GM13977 (cell line): ENCODE data around the gene PTPN7.

Experiments used
- DNase-seq: peaks from one replicate; pipeline ENCODE4 v3.0.0; 2012; ENCODE audit warnings: low spot score
- in situ Hi-C: fragments of 300-500 bp; cut with MboI; formaldehyde crosslinking; loops from one replicate; pipeline ENCODE4 v1.12.0; 2022; ENCODE audit warnings: low sequenced_read_pairs, low pct_unique_long_range_greater_than_20kb, mixed read lengths, inconsistent platforms; ENCODE audit not compliant: unreplicated experiment
- TF ChIP-seq, protein P1 (sequence below): IDR thresholded peaks from 2 replicates; pipeline ENCODE4 v1.5.1; 2012; ENCODE audit warnings: mild to moderate bottlenecking, control low read depth; ENCODE audit not compliant: insufficient read depth; ENCODE audit errors: extremely low read depth, missing control alignments

PTPN7 gene

DNA sequence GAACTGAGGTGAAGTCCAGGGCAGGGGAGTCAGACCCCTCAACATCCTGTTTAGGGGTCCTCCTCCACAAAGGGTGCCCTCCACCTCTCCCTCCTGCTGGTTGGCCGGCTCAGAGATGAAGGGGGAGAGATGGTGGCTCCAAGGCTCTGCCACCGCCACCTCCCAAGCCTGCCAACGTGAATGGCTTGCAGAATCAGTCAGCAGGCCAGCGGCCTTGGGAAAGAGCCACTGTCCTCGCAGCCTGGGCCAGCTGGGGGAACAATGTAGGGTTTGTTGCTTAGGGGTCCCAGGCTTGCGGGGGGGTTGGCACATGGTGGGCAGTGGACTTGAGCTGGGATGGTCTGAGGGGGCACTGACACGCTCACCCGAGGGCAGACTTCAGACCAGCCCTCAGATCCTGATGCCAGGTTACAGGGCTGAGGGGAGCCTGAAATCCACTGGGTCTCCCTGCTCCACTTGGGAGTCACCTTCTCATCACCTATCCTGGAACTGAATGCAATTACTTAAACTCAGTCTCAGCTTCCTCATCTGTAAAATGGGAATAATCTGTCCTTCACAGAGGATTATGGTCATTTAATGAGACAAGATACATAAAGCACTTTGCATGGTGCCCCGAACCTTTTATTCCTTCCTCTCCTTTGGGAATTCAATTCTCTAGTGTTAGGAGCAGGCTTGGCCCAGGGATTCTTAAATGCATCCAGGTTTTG is 29.4 kb downstream of the PTPN7 start:
- in situ Hi-C loops = loop anchor here (10.0 kb wide), 1 partner anchor 236 kb away; no protein-coding TSS in a partner anchor
- TF ChIP-seq, protein P1, sequence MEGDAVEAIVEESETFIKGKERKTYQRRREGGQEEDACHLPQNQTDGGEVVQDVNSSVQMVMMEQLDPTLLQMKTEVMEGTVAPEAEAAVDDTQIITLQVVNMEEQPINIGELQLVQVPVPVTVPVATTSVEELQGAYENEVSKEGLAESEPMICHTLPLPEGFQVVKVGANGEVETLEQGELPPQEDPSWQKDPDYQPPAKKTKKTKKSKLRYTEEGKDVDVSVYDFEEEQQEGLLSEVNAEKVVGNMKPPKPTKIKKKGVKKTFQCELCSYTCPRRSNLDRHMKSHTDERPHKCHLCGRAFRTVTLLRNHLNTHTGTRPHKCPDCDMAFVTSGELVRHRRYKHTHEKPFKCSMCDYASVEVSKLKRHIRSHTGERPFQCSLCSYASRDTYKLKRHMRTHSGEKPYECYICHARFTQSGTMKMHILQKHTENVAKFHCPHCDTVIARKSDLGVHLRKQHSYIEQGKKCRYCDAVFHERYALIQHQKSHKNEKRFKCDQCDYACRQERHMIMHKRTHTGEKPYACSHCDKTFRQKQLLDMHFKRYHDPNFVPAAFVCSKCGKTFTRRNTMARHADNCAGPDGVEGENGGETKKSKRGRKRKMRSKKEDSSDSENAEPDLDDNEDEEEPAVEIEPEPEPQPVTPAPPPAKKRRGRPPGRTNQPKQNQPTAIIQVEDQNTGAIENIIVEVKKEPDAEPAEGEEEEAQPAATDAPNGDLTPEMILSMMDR = no peak
- DNase-seq = no peak

GRCh38 chr1:202130297-202130721 is 30.1 kb downstream of the PTPN7 start:
- TF ChIP-seq, protein P1 = no peak
- DNase-seq = no peak
- in situ Hi-C loops = loop anchor here (10.0 kb wide), 1 partner anchor 236 kb away; no protein-coding TSS in a partner anchor

- DNase-seq = no peak
- TF ChIP-seq, protein P1 = no peak
- in situ Hi-C loops = loop anchor here (10.0 kb wide), 1 partner anchor 235 kb away; no protein-coding TSS in a partner anchor
Observed at GRCh38 chr1:202129453-202130296, 30.7 kb downstream of the PTPN7 start.

- DNase-seq = no peak
- TF ChIP-seq, protein P1 = no peak
- in situ Hi-C loops = no loop called here
Observed at GRCh38 chr1:202127836-202128622, 32.4 kb downstream of the PTPN7 start.

- TF ChIP-seq, protein P1 = no peak
- in situ Hi-C loops = no loop called here
- DNase-seq = no peak
Observed at GRCh38 chr1:202127061-202127460, 33.3 kb downstream of the PTPN7 start.

GRCh38 chr1:202126426-202126825 is 34.0 kb downstream of the PTPN7 start:
- in situ Hi-C loops = no loop called here
- TF ChIP-seq, protein P1 = no peak
- DNase-seq = no peak
